ENCODE data around the gene EBF3.

The EBF3 gene

GRCh38 chr10:129854796-129855705 is 109.0 kb downstream of the EBF3 start:
- Histone ChIP-seq H2BK5ac (ENCODE audit: low read depth, low read length, poor library complexity, severe bottlenecking) (no peak overlapping the region), H3K4me2 (ENCODE audit: low read length, poor library complexity, severe bottlenecking) (no peak overlapping the region), H3K36me3 (ENCODE audit: control insufficient read depth in 1 of 2, insufficient read depth in 2 of 2, low read depth in 1 of 2, low read length in 2 of 2) (peaks cover 0 to 99% of the 10 kb centered on the region in 2 experiments), H3K4me1 (ENCODE audit: control insufficient read depth, insufficient read depth, low read depth, low read length) (no peaks in the 10 kb centered on the region), H2AK5ac (ENCODE audit: low read length, severe bottlenecking) (no peak overlapping the region), H3K4me3 (ENCODE audit: insufficient read depth in 1 of 2, low read depth in 1 of 2, low read length in 2 of 2) (no peak overlapping the region), H3K79me1 (replicated peaks; ENCODE audit: low read length, poor library complexity, severe bottlenecking) (no peaks in the 10 kb centered on the region), H3K27ac (ENCODE audit: low read length, poor library complexity, severe bottlenecking) (no peak overlapping the region), H3K4ac (ENCODE audit: low read depth in 1 of 2, low read length in 2 of 2) (no peak overlapping the region), H3K18ac (ENCODE audit: low read depth in 1 of 2, low read length in 2 of 2) (no peak overlapping the region), H3K9me3 (ENCODE audit: control insufficient read depth, low read length) (no peaks in the 10 kb centered on the region), H3K23ac (ENCODE audit: low read length in 2 of 2) (no peak overlapping the region), H2BK15ac (ENCODE audit: low read depth, poor library complexity, severe bottlenecking) (no peak overlapping the region), H2BK120ac (ENCODE audit: low read depth, low read length) (no peak overlapping the region), H3K14ac (ENCODE audit: low read length in 2 of 2) (no peak overlapping the region), H2AFZ (ENCODE audit: low read depth, low read length) (no peak overlapping the region), H3K27me3 (ENCODE audit: control insufficient read depth in 1 of 2, insufficient read depth in 1 of 2, low read length in 2 of 2) (no peaks in the 10 kb centered on the region), H4K91ac (ENCODE audit: low read length) (no peak overlapping the region), H2BK12ac (ENCODE audit: low read length in 2 of 2) (no peak overlapping the region), H4K8ac (ENCODE audit: low read length) (no peak overlapping the region), H3K9ac (ENCODE audit: low read length) (no peak overlapping the region)
- no peak for DNase-seq
- WGBS: 92% methylated on average over 30 of the region's 31 CpGs

DNA sequence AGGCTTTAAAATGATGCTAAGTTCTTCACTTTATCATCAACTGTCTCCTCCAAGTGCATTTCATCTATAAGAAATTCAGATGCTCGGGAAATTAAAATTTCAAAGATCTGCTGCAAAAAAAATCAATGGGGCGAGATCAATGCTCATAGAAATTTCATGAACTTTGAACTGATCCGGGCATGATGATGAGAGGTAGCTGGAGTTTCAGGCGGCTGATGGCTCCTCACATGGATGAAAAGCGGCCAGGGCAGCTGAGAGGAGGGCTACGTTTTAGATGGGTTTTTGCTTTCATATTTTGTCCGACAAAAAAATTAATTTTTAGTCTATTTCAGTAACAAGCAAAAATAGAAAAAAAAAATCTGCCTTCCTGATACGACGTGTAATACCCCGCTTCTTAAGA is 109.9 kb downstream of the EBF3 start:
- Histone ChIP-seq H3K14ac (ENCODE audit: low read length in 2 of 2) (no peak overlapping the region), H3K23ac (ENCODE audit: low read length in 2 of 2) (no peak overlapping the region), H2BK12ac (ENCODE audit: low read length in 2 of 2) (no peak overlapping the region), H3K4me3 (ENCODE audit: insufficient read depth in 1 of 2, low read depth in 1 of 2, low read length in 2 of 2) (no peak overlapping the region), H3K4me1 (ENCODE audit: control insufficient read depth, insufficient read depth, low read depth, low read length) (no peaks in the 10 kb centered on the region), H3K4me2 (ENCODE audit: low read length, poor library complexity, severe bottlenecking) (no peak overlapping the region), H3K27ac (ENCODE audit: low read length, poor library complexity, severe bottlenecking) (no peak overlapping the region), H3K9me3 (ENCODE audit: control insufficient read depth, low read length) (no peaks in the 10 kb centered on the region), H2BK120ac (ENCODE audit: low read depth, low read length) (no peak overlapping the region), H2BK5ac (ENCODE audit: low read depth, low read length, poor library complexity, severe bottlenecking) (no peak overlapping the region), H3K36me3 (ENCODE audit: control insufficient read depth in 1 of 2, insufficient read depth in 2 of 2, low read depth in 1 of 2, low read length in 2 of 2) (peaks cover 0 to 99% of the 10 kb centered on the region in 2 experiments), H4K91ac (ENCODE audit: low read length) (no peak overlapping the region), H2AFZ (ENCODE audit: low read depth, low read length) (no peak overlapping the region), H2AK5ac (ENCODE audit: low read length, severe bottlenecking) (no peak overlapping the region), H3K4ac (ENCODE audit: low read depth in 1 of 2, low read length in 2 of 2) (no peak overlapping the region), H3K79me1 (replicated peaks; ENCODE audit: low read length, poor library complexity, severe bottlenecking) (no peaks in the 10 kb centered on the region), H3K18ac (ENCODE audit: low read depth in 1 of 2, low read length in 2 of 2) (no peak overlapping the region), H2BK15ac (ENCODE audit: low read depth, poor library complexity, severe bottlenecking) (no peak overlapping the region), H3K9ac (ENCODE audit: low read length) (no peak overlapping the region), H3K27me3 (ENCODE audit: control insufficient read depth in 1 of 2, insufficient read depth in 1 of 2, low read length in 2 of 2) (no peaks in the 10 kb centered on the region), H4K8ac (ENCODE audit: low read length) (no peak overlapping the region)
- DNase-seq: no peak
- WGBS: 97% methylated on average over 9 of the region's 10 CpGs

GRCh38 chr10:129853562-129853903 is 110.5 kb downstream of the EBF3 start:
- H3K4me3 ChIP-seq (ENCODE audit: insufficient read depth in 1 of 2, low read depth in 1 of 2, low read length in 2 of 2): no peak overlapping the region
- no peak overlapping the region for H3K18ac ChIP-seq (ENCODE audit: low read depth in 1 of 2, low read length in 2 of 2)
- H2BK12ac ChIP-seq (ENCODE audit: low read length in 2 of 2): no peak overlapping the region
- peaks cover 0 to 99% of the 10 kb centered on the region in 2 experiments for H3K36me3 ChIP-seq (ENCODE audit: control insufficient read depth in 1 of 2, insufficient read depth in 2 of 2, low read depth in 1 of 2, low read length in 2 of 2)
- H3K4me1 ChIP-seq (ENCODE audit: control insufficient read depth, insufficient read depth, low read depth, low read length): no peaks in the 10 kb centered on the region
- no CpG with 5 or more reads among the region's 2 CpGs for WGBS
- no peak overlapping the region for H4K8ac ChIP-seq (ENCODE audit: low read length)
- no peak overlapping the region for H3K23ac ChIP-seq (ENCODE audit: low read length in 2 of 2)
- DNase-seq: peak; percentile 7
- no peaks in the 10 kb centered on the region for H3K27me3 ChIP-seq (ENCODE audit: control insufficient read depth in 1 of 2, insufficient read depth in 1 of 2, low read length in 2 of 2)
- H2BK15ac ChIP-seq (ENCODE audit: low read depth, poor library complexity, severe bottlenecking): no peak overlapping the region
- H2BK5ac ChIP-seq (ENCODE audit: low read depth, low read length, poor library complexity, severe bottlenecking): no peak overlapping the region
- H2AFZ ChIP-seq (ENCODE audit: low read depth, low read length): no peak overlapping the region
- H3K14ac ChIP-seq (ENCODE audit: low read length in 2 of 2): no peak overlapping the region
- no peak overlapping the region for H2BK120ac ChIP-seq (ENCODE audit: low read depth, low read length)
- no peak overlapping the region for H3K4ac ChIP-seq (ENCODE audit: low read depth in 1 of 2, low read length in 2 of 2)
- H3K9ac ChIP-seq (ENCODE audit: low read length): peak overlapping the region; percentile 38
- H4K91ac ChIP-seq (ENCODE audit: low read length): no peak overlapping the region
- no peaks in the 10 kb centered on the region for H3K9me3 ChIP-seq (ENCODE audit: control insufficient read depth, low read length)
- no peaks in the 10 kb centered on the region for H3K79me1 ChIP-seq (replicated peaks; ENCODE audit: low read length, poor library complexity, severe bottlenecking)
- H2AK5ac ChIP-seq (ENCODE audit: low read length, severe bottlenecking): no peak overlapping the region
- no peak overlapping the region for H3K27ac ChIP-seq (ENCODE audit: low read length, poor library complexity, severe bottlenecking)
- no peak overlapping the region for H3K4me2 ChIP-seq (ENCODE audit: low read length, poor library complexity, severe bottlenecking)

DNA sequence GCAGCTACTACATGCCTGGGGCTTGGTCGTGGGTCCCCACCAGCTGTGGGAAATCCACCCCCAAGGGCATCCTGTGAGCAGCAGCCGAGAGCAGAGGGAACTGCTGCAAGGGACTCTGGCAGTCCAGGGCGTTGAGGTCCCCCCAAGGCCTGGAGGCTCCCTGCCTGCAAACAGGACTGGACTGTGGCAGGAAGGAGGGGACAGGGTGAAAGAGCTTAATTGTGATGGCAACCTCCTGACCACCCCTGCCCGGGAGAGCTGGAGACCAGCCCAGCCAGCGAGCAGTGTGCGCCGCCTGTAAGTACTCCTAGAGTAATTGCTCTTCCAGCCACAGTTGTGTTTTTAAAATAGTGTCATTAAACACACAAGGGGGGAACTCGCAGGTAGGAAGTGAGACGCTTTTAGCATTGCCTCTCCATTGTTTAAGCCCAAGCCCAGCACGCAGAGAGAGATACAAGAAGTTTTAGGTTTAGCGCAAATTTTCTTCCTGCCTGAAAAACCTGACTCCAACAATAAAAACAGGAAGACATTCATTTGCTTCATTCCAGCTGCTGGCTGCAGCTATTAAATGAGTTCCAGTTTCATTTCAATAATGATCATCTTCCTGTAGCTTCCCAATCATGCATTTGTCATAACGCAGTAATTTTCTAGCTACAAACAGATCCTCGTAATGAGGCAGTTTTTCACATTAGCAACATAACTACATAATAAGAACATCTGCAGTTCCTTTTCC is 111.1 kb downstream of the EBF3 start:
- Histone ChIP-seq H3K4me2 (ENCODE audit: low read length, poor library complexity, severe bottlenecking) (no peak overlapping the region), H3K4me1 (ENCODE audit: control insufficient read depth, insufficient read depth, low read depth, low read length) (no peaks in the 10 kb centered on the region), H3K23ac (ENCODE audit: low read length in 2 of 2) (no peak overlapping the region), H3K18ac (ENCODE audit: low read depth in 1 of 2, low read length in 2 of 2) (no peak overlapping the region), H3K27ac (ENCODE audit: low read length, poor library complexity, severe bottlenecking) (no peak overlapping the region), H2BK5ac (ENCODE audit: low read depth, low read length, poor library complexity, severe bottlenecking) (no peak overlapping the region), H4K8ac (ENCODE audit: low read length) (no peak overlapping the region), H3K79me1 (replicated peaks; ENCODE audit: low read length, poor library complexity, severe bottlenecking) (no peaks in the 10 kb centered on the region), H3K14ac (ENCODE audit: low read length in 2 of 2) (no peak overlapping the region), H2AK5ac (ENCODE audit: low read length, severe bottlenecking) (no peak overlapping the region), H4K91ac (ENCODE audit: low read length) (no peak overlapping the region), H2BK12ac (ENCODE audit: low read length in 2 of 2) (no peak overlapping the region), H3K36me3 (ENCODE audit: control insufficient read depth in 1 of 2, insufficient read depth in 2 of 2, low read depth in 1 of 2, low read length in 2 of 2) (peaks cover 0 to 99% of the 10 kb centered on the region in 2 experiments), H2BK120ac (ENCODE audit: low read depth, low read length) (no peak overlapping the region), H2BK15ac (ENCODE audit: low read depth, poor library complexity, severe bottlenecking) (no peak overlapping the region), H3K4ac (ENCODE audit: low read depth in 1 of 2, low read length in 2 of 2) (no peak overlapping the region), H3K9ac (ENCODE audit: low read length) (peak overlapping the region; percentile 38), H3K27me3 (ENCODE audit: control insufficient read depth in 1 of 2, insufficient read depth in 1 of 2, low read length in 2 of 2) (no peaks in the 10 kb centered on the region), H2AFZ (ENCODE audit: low read depth, low read length) (no peak overlapping the region), H3K9me3 (ENCODE audit: control insufficient read depth, low read length) (no peaks in the 10 kb centered on the region), H3K4me3 (ENCODE audit: insufficient read depth in 1 of 2, low read depth in 1 of 2, low read length in 2 of 2) (no peak overlapping the region)
- 65% methylated on average over 13 of the region's 13 CpGs for WGBS
- DNase-seq: no peak
